Stimulated activated CD8-positive, alpha-beta memory T cell treated with anti-CD3 and anti-CD28 coated beads, Interleukin-12 subunit alpha, Interleukin-12 subunit beta, amount 100 ng/mL, for 24 hours (primary cell): Measurements from ENCODE around the gene MYCT1.
"Not testable (repeated sequence)": the region's sequence is repeated elsewhere in the genome, so short reads cannot be mapped to it uniquely, and the experiment has no call there.

ENCODE experiments used
- DNase-seq: peaks from one replicate; pipeline ENCODE4 v3.0.0-alpha.2; 2020; ENCODE audit errors: extremely low read depth

Gene MYCT1

GRCh38 chr6:152697634-152698033 lies at the start of gene MYCT1:
TSS of gene MYCT1 (plus strand) at chr6:152697897. CDS start at chr6:152697903, 6 bp downstream.
- DNase-seq, result no peak

GRCh38 chr6:152648105-152648504 lies 49.6 kb upstream of the MYCT1 start:
- DNase-seq, result no peak

- no peak for DNase-seq
Measured at GRCh38 chr6:152651986-152652385, 45.7 kb upstream of the MYCT1 start.

GRCh38 chr6:152661776-152662175 lies 35.9 kb upstream of the MYCT1 start:
- DNase-seq, result no peak

- DNase-seq, result no peak
Measured at GRCh38 chr6:152669895-152670294, 27.8 kb upstream of the MYCT1 start.

GRCh38 chr6:152671171-152671570 lies 26.5 kb upstream of the MYCT1 start:
- no peak for DNase-seq

GRCh38 chr6:152673236-152673635 lies 24.5 kb upstream of the MYCT1 start:
- DNase-seq, result no peak

- DNase-seq, result no peak
Measured at GRCh38 chr6:152680151-152680550, 17.5 kb upstream of the MYCT1 start.

GRCh38 chr6:152680879-152681517 lies 16.7 kb upstream of the MYCT1 start:
- no peak for DNase-seq

- DNase-seq, result no peak
Measured at GRCh38 chr6:152682141-152682540, 15.6 kb upstream of the MYCT1 start.

GRCh38 chr6:152682935-152683334 lies 14.8 kb upstream of the MYCT1 start:
- DNase-seq, result not testable (repeated sequence)

GRCh38 chr6:152685819-152686218 lies 11.9 kb upstream of the MYCT1 start:
- DNase-seq, result no peak

- DNase-seq, result no peak
Measured at GRCh38 chr6:152695372-152696045, 2.2 kb upstream of the MYCT1 start.

- no peak for DNase-seq
Measured at GRCh38 chr6:152696522-152696921, 1.2 kb upstream of the MYCT1 start.

GRCh38 chr6:152698692-152699091 lies 995 bp downstream of the MYCT1 start:
- no peak for DNase-seq

- DNase-seq, result no peak
Measured at GRCh38 chr6:152700427-152700826, 2.7 kb downstream of the MYCT1 start.

- DNase-seq, result no peak
Measured at GRCh38 chr6:152701081-152701862, 3.6 kb downstream of the MYCT1 start.

- no peak for DNase-seq
Measured at GRCh38 chr6:152701863-152702401, 4.2 kb downstream of the MYCT1 start.

- DNase-seq, result not testable (repeated sequence)
Measured at GRCh38 chr6:152703750-152704149, 6.1 kb downstream of the MYCT1 start.

GRCh38 chr6:152705327-152705726 lies 7.6 kb downstream of the MYCT1 start:
- DNase-seq, result no peak

- DNase-seq, result no peak
Measured at GRCh38 chr6:152716322-152716721, 18.6 kb downstream of the MYCT1 start.

GRCh38 chr6:152720974-152721373 lies 23.3 kb downstream of the MYCT1 start:
- DNase-seq, result no peak

- DNase-seq, result no peak
Measured at GRCh38 chr6:152721956-152722355, 24.3 kb downstream of the MYCT1 start.
